Activated CD4-positive, alpha-beta T cell treated with anti-CD3 and anti-CD28 coated beads, Interleukin-2, Interleukin-4, amounts not matched to agents 100 ng/mL and 50 ng/mL, durations not matched to agents 16 hours and 8 hours (primary cell): ENCODE data around the gene SPIB.
"Not testable (repeated sequence)": the region's sequence is repeated elsewhere in the genome, so short reads cannot be mapped to it uniquely, and the experiment has no call there.

Experiments
- DNase-seq: peaks from one replicate; pipeline ENCODE4 v3.0.0-alpha.2; 2020; ENCODE audit warnings: low spot score

The SPIB gene

DNA sequence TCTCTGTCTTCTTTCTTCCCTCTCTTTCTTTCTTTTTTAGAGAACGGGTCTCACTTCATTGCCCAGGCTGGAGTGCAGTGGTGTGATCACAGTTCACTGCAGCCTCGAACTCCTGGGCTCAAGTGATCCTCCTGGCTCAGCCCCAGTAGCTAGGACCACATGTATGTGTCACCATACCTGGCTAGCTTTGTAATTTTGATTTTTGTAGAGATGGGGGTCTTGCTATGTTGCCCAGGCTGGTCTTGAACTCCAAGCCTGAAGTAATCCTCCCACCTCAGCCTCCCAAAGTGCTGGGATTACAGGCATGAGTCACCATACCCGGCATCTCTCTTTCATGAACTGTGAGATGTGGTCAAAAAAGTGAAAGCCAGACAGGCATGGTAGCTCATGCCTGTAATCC lies 54.6 kb downstream of the SPIB start:
- DNase-seq, result not testable (repeated sequence)

DNA sequence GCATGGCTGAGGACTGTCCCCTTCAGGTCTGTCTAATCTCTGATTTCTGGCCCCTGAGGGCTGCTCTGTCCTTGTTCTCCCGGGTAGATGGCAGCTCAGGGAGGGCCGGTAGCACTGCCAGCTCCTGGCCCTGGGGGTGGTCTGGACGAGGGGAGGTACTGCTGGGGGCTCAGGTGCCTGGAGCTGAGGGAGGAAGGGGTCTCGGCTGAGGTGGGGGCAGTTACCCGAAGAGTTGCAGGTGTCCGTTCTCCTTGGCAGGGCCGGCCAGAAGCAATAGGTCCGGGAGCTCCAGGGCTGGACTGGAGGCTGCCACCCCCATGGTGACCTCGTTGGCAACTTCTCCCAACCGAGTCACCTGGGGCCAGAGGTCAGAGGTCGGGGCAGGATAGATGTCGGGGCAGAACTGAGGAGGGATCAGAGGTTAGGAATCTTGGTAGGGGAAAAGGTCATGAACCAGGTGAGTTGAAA lies 56.4 kb downstream of the SPIB start:
- DNase-seq, result no peak

DNA sequence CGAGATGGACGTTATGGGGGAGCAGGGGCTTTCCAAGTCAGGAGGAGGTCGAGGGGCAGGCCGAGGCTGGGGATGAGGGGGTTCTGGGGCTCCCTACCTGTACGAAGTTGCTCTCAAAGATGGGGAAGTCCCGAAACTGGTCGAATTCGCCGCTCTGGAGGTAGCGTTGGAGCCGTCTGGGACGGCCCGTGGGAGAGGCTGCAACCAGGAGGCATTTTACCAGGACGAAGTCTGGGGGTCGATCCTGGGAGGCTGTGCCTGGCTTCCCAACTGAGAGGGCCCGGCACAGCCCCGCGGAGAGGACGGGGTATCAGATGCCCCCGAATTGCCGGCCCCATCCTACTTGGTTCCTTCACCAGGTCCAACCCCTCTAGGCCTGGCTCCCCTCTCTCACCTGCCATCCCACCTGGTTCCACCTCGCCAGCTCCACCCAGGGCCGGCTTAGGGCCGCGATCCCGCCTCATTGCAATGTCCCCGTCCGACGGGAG lies 57.0 kb downstream of the SPIB start:
- no peak for DNase-seq

DNA sequence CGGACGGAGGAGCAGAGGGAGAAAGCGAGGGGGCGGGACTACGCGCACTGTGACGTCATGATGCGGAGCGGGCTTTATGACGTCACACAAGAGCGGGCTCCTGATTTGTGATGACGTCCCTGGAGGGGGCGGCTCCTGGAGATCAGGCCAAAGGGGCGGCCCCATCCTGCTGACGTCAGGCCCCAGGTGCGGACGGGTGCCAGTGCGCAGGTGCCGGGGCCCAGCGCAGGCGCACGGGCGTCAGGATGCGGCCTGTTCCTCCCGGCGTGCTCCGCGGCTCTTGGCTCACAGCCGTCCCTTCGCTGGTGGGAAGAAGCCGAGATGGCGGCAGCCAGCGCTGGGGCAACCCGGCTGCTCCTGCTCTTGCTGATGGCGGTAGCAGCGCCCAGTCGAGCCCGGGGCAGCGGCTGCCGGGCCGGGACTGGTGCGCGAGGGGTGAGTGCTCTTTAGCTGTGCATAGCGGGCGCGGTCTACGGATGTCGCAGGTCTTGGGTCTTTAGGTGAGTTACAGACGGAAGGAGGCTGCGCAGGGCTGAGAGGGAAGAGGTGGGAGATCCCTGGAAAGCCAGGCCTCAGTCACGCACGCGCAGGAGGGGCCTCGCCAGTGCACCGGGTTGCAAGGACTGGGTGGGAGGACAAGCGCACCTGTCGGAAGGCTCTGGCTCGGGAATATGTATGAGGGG lies 57.6 kb downstream of the SPIB start, which contains the start of the genes EMC10 and GARIN5A:
Gene EMC10, plus strand, starts transcription at position 284 of the 683 bp plus-strand sequence. Its CDS starts 38 bp downstream, at position 322.
Gene GARIN5A, minus strand, starts transcription at position 625 of the 683 bp plus-strand sequence. Its CDS starts 460 bp downstream, at position 165.
- peak; percentile 94 for DNase-seq

DNA sequence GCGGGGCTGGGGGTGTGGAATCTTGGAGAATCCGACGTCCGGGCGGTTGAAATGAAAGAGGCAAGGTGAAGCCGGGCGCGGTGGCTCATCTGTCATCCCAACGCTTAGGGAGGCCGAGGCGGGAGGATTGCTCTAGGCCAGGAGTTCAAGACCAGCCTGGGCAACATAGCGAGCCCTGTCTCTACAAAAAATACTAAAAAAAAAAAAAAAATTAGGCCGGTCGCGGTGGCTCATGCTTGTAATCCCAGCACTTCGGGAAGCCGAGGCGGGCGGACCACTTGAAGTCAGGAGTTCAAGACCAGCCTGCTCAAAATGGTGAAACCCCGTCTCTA lies 58.1 kb downstream of the SPIB start:
- DNase-seq, result no peak

DNA sequence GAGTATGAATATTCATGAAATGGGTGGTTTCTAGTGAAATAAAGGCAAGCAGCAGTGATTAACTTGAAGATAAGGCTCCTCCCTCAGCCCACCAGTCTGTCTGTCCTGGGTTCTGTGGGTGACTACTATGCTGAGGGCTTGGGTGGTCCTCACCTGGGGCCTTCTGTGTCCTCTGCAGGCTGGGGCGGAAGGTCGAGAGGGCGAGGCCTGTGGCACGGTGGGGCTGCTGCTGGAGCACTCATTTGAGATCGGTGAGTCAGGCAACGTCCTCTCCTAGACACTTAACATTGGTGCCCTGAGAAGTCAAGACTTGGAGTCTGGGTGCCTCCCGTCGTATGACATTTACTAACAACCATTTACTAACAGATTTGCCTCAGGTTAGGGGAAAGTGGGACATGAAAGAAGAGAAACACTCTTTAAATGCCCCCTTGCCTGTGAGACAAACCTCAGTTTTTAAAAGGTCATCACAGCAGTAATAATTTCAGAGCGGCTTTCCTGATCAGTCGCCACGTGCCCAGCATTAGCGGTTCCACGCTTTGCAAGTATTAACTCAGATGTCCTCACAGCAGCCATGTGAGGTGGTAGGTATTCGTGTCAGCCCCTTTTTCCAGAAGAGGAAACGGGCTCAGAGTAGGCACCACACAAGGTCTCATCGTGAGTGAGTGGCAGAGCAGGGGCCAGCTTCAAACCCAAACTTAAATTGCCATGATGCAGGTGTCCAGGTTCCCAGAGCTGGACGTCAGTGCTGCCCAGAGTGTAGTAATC lies 59.2 kb downstream of the SPIB start:
- DNase-seq, result no peak

DNA sequence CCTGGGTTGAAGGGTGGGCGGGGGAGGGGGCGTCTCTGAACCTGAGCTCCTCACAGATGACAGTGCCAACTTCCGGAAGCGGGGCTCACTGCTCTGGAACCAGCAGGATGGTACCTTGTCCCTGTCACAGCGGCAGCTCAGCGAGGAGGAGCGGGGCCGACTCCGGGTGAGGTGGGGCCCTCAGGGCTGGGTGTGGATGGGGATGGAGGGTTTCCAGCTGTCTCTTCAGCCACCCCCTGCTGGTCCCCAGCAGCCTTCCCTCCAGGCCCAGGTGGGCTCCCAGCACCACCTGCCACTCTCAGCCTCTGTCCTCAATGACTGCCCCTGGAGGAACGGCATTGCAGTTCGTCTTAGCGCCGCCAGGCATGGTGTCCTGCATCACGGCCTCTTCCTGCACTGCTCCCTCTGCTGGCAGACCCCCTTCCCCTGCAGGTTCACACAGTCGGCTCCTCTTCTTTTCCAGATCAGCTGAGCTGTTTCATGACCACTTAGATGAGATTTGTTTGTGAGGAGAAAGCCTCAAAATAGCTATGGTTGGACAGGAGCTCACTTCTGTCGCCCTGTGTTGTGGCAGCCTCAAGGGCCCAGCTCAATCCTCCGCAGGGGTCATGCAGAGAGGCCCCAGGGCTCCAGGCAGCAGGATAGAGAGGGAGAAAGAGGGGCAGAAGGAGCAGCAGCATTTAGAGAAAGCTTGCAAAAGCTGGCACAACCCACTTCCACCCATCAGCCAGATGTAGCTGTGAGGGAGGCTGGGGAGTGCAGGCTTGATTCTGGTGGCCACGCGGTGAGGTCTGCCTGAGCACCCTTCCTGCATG lies 60.4 kb downstream of the SPIB start:
- DNase-seq, result no peak

DNA sequence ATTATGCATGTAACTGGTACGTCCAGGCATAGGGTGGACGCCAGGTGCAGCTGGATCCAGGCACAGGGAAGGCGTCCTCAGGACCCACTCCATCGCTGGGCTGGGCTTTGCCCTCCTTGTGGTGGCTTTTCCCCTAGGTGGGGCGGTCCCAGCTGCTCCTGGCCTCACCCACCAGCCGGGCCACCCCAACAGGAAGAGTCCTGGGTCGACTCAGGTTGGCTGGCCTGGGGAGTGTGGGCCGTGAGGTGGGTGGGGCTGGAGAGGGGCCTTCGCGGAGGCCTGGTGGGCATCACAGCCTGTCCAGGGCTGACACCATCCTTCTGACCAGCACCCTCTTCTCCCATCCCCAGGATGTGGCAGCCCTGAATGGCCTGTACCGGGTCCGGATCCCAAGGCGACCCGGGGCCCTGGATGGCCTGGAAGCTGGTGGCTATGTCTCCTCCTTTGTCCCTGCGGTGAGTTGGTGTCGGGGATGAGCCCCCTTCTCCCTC lies 61.1 kb downstream of the SPIB start:
- no peak for DNase-seq

DNA sequence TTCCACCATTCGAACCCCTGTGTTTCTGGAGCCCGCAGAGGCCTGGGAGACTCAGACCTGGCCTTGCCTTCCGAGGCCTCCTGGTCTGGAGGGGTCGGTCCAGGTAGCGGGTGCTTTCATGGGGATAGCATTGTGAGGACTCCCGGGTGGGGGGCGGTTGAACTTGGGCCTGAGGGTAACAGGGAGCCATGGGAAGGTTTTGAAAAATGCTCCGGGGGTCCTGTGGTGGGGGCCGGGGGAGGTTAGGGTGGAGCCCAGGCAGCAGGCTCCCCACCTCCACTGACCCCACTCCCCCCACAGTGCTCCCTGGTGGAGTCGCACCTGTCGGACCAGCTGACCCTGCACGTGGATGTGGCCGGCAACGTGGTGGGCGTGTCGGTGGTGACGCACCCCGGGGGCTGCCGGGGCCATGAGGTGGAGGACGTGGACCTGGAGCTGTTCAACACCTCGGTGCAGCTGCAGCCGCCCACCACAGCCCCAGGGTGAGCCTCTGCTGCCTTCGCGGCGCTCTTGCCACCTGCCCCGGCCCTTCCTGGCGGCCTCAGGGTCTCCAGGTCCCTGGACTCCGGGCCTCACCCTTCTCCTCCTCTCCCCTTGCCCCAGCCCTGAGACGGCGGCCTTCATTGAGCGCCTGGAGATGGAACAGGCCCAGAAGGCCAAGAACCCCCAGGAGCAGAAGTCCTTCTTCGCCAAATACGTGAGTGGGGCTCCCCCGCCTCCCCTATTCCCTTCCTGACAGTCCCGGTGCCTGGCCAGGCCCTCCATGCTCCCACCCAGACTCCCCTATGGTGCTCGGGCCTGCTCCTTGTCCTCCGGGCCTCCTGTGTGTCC lies 61.8 kb downstream of the SPIB start:
- DNase-seq, result no peak
